ENCODE data around the gene ARL15.

ARL15 gene

DNA sequence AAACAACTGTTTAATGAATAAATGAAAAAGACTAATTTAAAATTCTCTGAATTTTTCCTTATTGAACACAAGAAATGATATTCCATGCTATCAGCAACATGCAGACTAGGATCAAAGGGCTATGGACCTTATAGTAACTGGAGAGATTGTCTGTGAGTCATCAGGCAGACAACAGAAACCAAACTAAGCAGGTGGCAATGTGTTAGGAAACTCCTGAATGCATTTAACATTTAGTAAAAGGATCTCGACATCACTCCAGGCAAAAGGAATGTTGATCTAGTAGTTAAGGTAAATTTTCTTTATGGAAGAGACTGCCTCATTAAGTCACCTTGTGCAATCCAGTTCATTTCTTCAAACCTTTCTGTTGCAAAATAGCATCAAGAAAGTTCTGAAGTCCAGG, 58.4 kb downstream of the ARL15 start:
- H3K4me1 Mint-ChIP-seq, result peaks cover 19% of the 10 kb centered on the region
- H3K27me3 Mint-ChIP-seq, result no peaks in the 10 kb centered on the region

DNA sequence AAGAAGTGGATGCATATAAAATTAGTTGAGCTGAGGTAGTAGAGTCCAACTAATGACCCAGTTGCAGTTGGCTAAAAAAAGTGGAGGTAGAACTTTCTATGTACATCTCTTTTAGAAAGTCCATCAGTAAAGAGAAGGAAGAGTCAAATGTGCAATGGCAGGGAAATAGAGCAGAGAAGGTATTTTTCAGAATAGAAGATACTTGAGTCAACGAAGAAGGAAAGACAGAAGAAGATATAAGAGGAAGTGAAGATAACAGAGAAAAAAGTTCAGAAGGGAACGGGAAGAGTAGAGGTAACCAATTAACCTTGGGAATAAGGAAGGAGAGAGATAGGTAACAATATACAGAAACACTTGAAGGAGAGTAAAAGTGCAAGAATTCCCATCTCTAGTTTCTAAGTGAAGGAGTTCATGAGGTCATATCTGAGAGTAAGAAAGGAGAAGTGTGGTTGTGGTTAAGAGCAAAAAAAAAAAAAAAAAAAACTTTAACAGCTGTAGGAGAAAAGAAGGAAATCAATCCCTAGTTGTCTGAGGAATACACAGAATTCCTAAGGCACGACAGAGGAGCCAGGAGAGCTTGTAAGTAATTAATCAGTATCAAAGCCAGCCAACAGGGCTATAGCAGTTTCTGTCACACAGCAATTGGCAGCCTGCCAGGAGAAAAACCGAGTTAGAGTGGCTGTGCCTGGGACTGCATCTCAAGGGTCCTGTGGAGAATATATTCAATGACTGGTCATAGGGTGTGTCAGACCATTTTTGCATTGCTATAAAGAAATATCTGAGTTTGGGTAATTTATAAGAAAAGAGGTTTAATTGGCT, 61.0 kb downstream of the ARL15 start:
- Mint-ChIP-seq H3K27ac (no peak overlapping the region), H3K27me3 (no peaks in the 10 kb centered on the region), H3K4me3 (no peak overlapping the region), H3K36me3 (peaks cover 3% of the 10 kb centered on the region), H3K4me1 (peaks cover 13% of the 10 kb centered on the region), H3K9me3 (no peaks in the 10 kb centered on the region)

More for the DNA sequence above, 58.4 kb downstream of the ARL15 start:
- Mint-ChIP-seq H3K27ac (no peak overlapping the region), H3K36me3 (peaks cover 5% of the 10 kb centered on the region), H3K4me3 (no peak overlapping the region), H3K9me3 (no peaks in the 10 kb centered on the region)

GRCh38 chr5:54247226-54247625, 63.1 kb downstream of the ARL15 start:
- H3K4me1 Mint-ChIP-seq, result peaks cover 13% of the 10 kb centered on the region
- no peak overlapping the region for H3K27ac Mint-ChIP-seq
- no peak overlapping the region for H3K4me3 Mint-ChIP-seq
- H3K27me3 Mint-ChIP-seq, result no peaks in the 10 kb centered on the region
- H3K9me3 Mint-ChIP-seq, result no peaks in the 10 kb centered on the region
- H3K36me3 Mint-ChIP-seq, result peaks cover 3% of the 10 kb centered on the region

DNA sequence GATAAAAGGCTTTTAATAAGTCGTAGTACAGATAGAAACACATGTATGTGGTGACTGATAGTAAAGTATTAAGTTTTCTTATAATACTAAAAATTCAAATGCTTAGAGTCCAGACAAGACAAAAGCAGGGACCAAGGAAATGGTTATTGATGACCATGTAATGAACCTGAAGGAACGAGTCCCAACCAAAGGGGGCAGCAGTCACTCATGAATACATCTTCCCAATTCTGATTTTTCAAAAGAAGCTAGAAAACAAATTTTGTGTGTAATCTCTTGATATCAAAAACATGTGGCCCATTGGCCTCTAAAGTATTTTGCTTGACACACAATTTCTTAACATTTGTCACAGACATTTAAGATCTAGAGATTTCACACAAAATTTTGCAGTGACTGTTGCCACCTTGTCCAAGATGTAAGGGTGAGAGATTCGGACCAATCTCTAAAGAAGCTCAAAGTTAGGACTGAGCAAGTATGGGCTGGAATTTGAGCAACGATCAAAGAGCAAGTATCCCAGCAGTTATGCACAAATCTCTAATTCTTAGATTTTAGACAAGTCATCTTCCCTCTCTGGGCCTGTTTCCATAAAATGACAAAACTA, 66.8 kb downstream of the ARL15 start:
- Mint-ChIP-seq H3K27me3 (no peaks in the 10 kb centered on the region), H3K27ac (no peak overlapping the region), H3K4me1 (peaks cover 13% of the 10 kb centered on the region), H3K36me3 (peaks cover 3% of the 10 kb centered on the region), H3K4me3 (no peak overlapping the region), H3K9me3 (no peaks in the 10 kb centered on the region)

DNA sequence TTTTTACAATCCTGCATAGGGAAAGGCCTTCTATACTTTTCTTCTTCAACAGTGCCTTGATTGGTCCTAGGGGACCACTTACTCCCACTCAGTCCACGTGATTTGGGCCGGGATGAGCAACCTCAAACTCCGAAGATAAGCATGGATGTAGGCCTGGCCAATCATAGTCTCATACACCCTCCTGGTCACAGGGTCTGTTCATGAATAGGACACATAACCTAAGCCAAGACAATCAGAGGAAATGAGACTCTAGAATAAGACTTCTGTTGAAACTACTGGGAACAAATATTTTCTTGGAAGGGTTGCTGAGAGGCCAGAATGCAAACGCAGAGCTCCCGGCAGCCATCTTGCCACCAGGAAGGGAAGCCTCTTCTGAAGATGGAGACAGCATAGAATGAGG, 68.1 kb downstream of the ARL15 start:
- no peak overlapping the region for H3K4me3 Mint-ChIP-seq
- no peaks in the 10 kb centered on the region for H3K27me3 Mint-ChIP-seq
- peaks cover 10% of the 10 kb centered on the region for H3K4me1 Mint-ChIP-seq
- no peak overlapping the region for H3K27ac Mint-ChIP-seq
- peaks cover 1% of the 10 kb centered on the region for H3K36me3 Mint-ChIP-seq
- H3K9me3 Mint-ChIP-seq, result no peaks in the 10 kb centered on the region

DNA sequence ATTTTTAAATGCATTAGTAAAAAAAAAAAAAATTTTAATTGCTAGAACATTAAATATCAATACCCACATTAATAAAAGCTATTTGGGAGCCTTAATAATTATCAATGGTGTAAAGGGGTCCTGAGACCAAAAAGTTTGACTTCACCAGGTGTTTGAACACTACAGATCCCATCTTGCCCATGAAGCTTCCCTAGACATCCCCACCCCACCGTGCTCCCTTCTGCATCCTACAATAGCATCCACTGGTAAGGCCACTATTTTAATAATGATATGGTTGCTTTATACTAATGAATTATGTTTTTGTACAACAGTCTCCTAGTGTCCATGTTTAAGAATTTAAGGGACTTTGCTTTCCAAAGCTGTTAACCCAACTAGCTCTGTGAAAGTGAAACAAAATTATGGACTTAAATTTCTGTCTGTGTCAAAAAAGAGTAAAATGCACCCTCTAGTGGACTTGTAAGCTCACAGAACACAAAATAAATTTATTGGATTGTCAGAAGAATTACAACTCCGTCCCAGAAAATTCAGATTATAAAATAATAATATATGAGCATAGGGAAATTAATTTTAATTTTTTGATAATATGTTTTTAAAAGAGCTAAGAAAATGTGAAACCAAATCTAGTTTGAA, 76.0 kb downstream of the ARL15 start:
- Mint-ChIP-seq H3K27ac (no peak overlapping the region), H3K36me3 (no peaks in the 10 kb centered on the region), H3K27me3 (no peaks in the 10 kb centered on the region), H3K4me3 (no peak overlapping the region), H3K4me1 (peaks cover 15% of the 10 kb centered on the region), H3K9me3 (no peaks in the 10 kb centered on the region)

GRCh38 chr5:54230936-54231685, 79.3 kb downstream of the ARL15 start:
- no peaks in the 10 kb centered on the region for H3K9me3 Mint-ChIP-seq
- no peak overlapping the region for H3K27ac Mint-ChIP-seq
- no peaks in the 10 kb centered on the region for H3K36me3 Mint-ChIP-seq
- no peak overlapping the region for H3K4me3 Mint-ChIP-seq
- H3K4me1 Mint-ChIP-seq, result peaks cover 23% of the 10 kb centered on the region
- H3K27me3 Mint-ChIP-seq, result no peaks in the 10 kb centered on the region

DNA sequence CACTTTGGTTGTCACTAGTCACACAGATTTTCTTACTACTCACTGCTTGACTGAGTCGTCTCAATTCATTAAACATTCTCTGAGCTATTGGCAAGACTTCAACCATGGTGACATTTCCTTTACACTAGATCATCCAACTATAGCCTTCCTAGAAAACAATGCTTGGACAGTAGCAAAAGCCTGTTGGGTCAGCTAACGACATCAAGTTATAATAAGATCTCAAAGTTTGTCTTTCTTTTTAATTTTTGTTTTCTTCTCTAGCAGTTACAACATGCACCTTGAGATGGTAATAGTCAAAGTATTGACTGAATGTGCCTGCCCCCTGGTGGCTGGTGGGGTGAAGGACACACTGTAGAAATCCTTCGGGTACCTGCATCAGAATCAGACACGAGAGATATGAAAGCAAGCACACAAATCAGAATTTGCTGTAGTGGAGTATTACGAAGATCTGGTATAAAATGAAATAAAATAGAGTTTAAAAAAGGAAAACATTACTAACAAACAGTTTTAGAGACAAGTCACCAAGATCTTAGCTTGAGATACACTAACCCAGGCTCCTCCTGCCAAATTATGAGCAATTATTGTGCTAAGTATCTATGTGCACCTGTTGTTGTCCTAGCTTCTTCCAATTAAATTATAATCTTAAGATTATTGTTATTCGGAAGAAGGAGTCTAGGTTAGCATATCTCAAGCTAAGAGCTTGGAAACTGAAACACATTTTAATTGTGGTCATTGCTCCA, 81.2 kb downstream of the ARL15 start:
- Mint-ChIP-seq H3K4me1 (peaks cover 27% of the 10 kb centered on the region), H3K4me3 (no peak overlapping the region), H3K27ac (no peak overlapping the region)

DNA sequence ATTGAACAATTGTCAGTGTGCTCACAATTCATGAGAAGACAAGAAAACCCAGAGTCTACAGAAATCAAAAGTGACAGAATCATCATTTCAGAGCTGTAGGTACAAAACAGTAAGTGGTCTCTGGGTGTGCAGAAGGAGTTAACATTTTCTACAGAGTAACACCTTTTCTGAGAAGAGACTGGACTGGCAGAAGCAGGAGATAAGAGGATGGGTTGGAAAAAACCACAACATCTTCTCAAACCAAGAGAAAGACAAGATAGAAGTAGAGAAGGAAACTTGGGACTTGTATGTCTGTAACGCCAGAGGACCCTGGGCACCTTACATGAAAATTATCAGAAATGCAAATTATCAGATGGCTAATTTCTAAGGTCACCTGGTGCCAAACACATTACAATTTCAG, 82.6 kb downstream of the ARL15 start:
- Mint-ChIP-seq H3K36me3 (peaks cover 5% of the 10 kb centered on the region), H3K27ac (no peak overlapping the region), H3K4me3 (no peak overlapping the region), H3K27me3 (no peaks in the 10 kb centered on the region), H3K9me3 (no peaks in the 10 kb centered on the region), H3K4me1 (peaks cover 32% of the 10 kb centered on the region)

More for the DNA sequence above, 81.2 kb downstream of the ARL15 start:
- Mint-ChIP-seq H3K9me3 (no peaks in the 10 kb centered on the region), H3K36me3 (peaks cover 2% of the 10 kb centered on the region), H3K27me3 (no peaks in the 10 kb centered on the region)

- Mint-ChIP-seq H3K4me1 (peaks cover 29% of the 10 kb centered on the region), H3K9me3 (no peaks in the 10 kb centered on the region), H3K4me3 (no peak overlapping the region), H3K27ac (no peak overlapping the region), H3K27me3 (no peaks in the 10 kb centered on the region), H3K36me3 (peaks cover 5% of the 10 kb centered on the region)
These were observed 83.3 kb downstream of the ARL15 start for GRCh38 chr5:54227109-54227508.

- H3K4me3 Mint-ChIP-seq, result no peak overlapping the region
- H3K27me3 Mint-ChIP-seq, result no peaks in the 10 kb centered on the region
- peaks cover 27% of the 10 kb centered on the region for H3K4me1 Mint-ChIP-seq
- H3K36me3 Mint-ChIP-seq, result peaks cover 5% of the 10 kb centered on the region
- peak overlapping the region; percentile 81 for H3K27ac Mint-ChIP-seq
- H3K9me3 Mint-ChIP-seq, result no peaks in the 10 kb centered on the region
These were observed 84.2 kb downstream of the ARL15 start for GRCh38 chr5:54226215-54226614.

GRCh38 chr5:54224103-54224826, 86.1 kb downstream of the ARL15 start:
- Mint-ChIP-seq H3K36me3 (peaks cover 5% of the 10 kb centered on the region), H3K27me3 (no peaks in the 10 kb centered on the region), H3K27ac (no peak overlapping the region), H3K4me1 (peaks cover 29% of the 10 kb centered on the region), H3K9me3 (no peaks in the 10 kb centered on the region), H3K4me3 (no peak overlapping the region)

GRCh38 chr5:54222336-54222735, 88.0 kb downstream of the ARL15 start:
- Mint-ChIP-seq H3K36me3 (peaks cover 5% of the 10 kb centered on the region), H3K4me3 (no peak overlapping the region), H3K9me3 (no peaks in the 10 kb centered on the region)

GRCh38 chr5:54221135-54221534, 89.2 kb downstream of the ARL15 start:
- Mint-ChIP-seq H3K36me3 (peaks cover 5% of the 10 kb centered on the region), H3K27ac (no peak overlapping the region), H3K4me1 (peaks cover 19% of the 10 kb centered on the region), H3K4me3 (no peak overlapping the region), H3K27me3 (no peaks in the 10 kb centered on the region), H3K9me3 (no peaks in the 10 kb centered on the region)

More at GRCh38 chr5:54222336-54222735, 88.0 kb downstream of the ARL15 start:
- Mint-ChIP-seq H3K27ac (no peak overlapping the region), H3K27me3 (no peaks in the 10 kb centered on the region), H3K4me1 (peaks cover 25% of the 10 kb centered on the region)
